HepG2 (cell line): Measurements from ENCODE around the gene TCF7L2.

ENCODE experiments used
- ATF3 ChIP-seq: sonication (generic); formaldehyde crosslinking; IDR thresholded peaks from 2 replicates; pipeline ENCODE4 v1.4.0; 2020; ENCODE audit warnings: missing genetic modification reagents
- BHLHE40 ChIP-seq: IDR thresholded peaks from 2 replicates; pipeline ENCODE4 v1.6.1; 2011; ENCODE audit warnings: low read length, improper control_type of control experiment
- CEBPB ChIP-seq: IDR thresholded peaks from 2 replicates; pipeline ENCODE4 v1.6.1; 2011; ENCODE audit warnings: low read depth, low read length, improper control_type of control experiment, borderline replicate concordance
- EZH2 ChIP-seq: conservative IDR thresholded peaks from 2 replicates; pipeline ENCODE4 v1.6.1; 2012; ENCODE audit warnings: mild to moderate bottlenecking, low read depth, low read length, moderate library complexity
- HNRNPH1 ChIP-seq: fragments of 200-400 bp; formaldehyde crosslinking; optimal IDR thresholded peaks from 2 replicates; pipeline ENCODE3; 2017; ENCODE audit warnings: mild to moderate bottlenecking, low read depth, low read length
- ZBTB20 ChIP-seq: sonication (generic); formaldehyde crosslinking; IDR thresholded peaks from 2 replicates; pipeline ENCODE4 v1.8.1; 2023; ENCODE audit warnings: missing genetic modification reagents, low read depth, mild to moderate bottlenecking, borderline replicate concordance
- ZNF274 ChIP-seq: sonication (generic); formaldehyde crosslinking; IDR thresholded peaks from 2 replicates; pipeline ENCODE4 v1.5.1; 2020; ENCODE audit warnings: mild to moderate bottlenecking, missing genetic modification reagents
- ZNF512 ChIP-seq: sonication (generic); formaldehyde crosslinking; IDR thresholded peaks from 2 replicates; pipeline ENCODE4 v1.4.0; 2020; ENCODE audit warnings: mild to moderate bottlenecking, missing genetic modification reagents
- ZNF629 ChIP-seq: sonication (generic); formaldehyde crosslinking; conservative IDR thresholded peaks from 2 replicates; pipeline ENCODE4 v1.5.0; 2020; ENCODE audit warnings: missing genetic modification reagents
- ZSCAN29 ChIP-seq: sonication (generic); formaldehyde crosslinking; conservative IDR thresholded peaks from 2 replicates; pipeline ENCODE4 v1.4.0; 2020; ENCODE audit warnings: mild to moderate bottlenecking, missing genetic modification reagents

- TF ChIP-seq ZBTB20 (no peak), ZNF512 (CRISPR knock-in tag) (no peak), CEBPB (no peak), ZSCAN29 (CRISPR knock-in tag) (no peak), ATF3 (CRISPR knock-in tag) (no peak), ZNF629 (CRISPR knock-in tag) (no peak), BHLHE40 (no peak), ZNF274 (CRISPR knock-in tag) (no peak), HNRNPH1 (no peak), EZH2 (no peak)
Measured at GRCh38 chr10:113049881-113050280, 99.8 kb downstream of the TCF7L2 start.
